LNCaP clone FGC (cell line): ENCODE results near the gene GLIS1.

ENCODE experiments used
- DNase-seq: peaks from one replicate; pipeline ENCODE4 v3.0.0-alpha.2; 2011; ENCODE audit warnings: low read depth
- H3K4me3 ChIP-seq: 2 replicates; pipeline ENCODE4 v1.5.1; 2011; ENCODE audit warnings: mild to moderate bottlenecking, low read depth, low read length, control low read depth
- TF ChIP-seq, protein P1 (sequence below): IDR thresholded peaks from 2 replicates; pipeline ENCODE4 v1.5.1; 2012; ENCODE audit warnings: mild to moderate bottlenecking; ENCODE audit not compliant: control insufficient read depth, insufficient read depth; ENCODE audit errors: extremely low read depth

Gene GLIS1

DNA sequence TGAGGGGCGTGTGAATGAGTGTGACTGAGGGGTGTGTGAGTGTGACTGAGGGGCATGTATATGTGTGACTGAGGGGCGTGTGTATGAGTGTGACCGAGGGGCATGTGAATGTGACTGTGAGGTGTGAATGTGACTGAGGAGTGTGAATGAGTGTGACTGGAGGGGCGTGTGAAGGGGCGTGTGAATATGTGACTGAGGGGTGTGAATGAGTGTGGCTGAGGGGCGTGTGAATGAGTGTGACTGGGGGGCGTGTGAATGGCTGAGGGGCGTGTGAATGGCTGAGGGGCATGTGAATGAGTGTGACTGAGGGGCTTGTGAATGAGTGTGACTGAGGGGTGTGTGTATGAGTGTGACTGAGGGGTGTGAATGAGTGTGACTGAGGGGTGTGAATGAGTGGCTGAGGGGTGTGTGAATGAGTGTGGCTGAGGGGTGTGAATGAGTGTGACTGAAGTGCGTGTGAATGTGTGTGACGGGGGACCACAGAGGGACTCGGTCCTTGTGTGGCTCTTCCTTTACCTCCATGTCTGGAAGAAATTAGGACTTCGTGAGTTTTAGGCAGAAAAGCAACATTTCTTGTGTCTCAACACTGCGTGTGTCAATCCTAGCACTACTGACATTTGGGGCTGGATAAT lies 105.8 kb downstream of the GLIS1 start:
- TF ChIP-seq, protein P1, sequence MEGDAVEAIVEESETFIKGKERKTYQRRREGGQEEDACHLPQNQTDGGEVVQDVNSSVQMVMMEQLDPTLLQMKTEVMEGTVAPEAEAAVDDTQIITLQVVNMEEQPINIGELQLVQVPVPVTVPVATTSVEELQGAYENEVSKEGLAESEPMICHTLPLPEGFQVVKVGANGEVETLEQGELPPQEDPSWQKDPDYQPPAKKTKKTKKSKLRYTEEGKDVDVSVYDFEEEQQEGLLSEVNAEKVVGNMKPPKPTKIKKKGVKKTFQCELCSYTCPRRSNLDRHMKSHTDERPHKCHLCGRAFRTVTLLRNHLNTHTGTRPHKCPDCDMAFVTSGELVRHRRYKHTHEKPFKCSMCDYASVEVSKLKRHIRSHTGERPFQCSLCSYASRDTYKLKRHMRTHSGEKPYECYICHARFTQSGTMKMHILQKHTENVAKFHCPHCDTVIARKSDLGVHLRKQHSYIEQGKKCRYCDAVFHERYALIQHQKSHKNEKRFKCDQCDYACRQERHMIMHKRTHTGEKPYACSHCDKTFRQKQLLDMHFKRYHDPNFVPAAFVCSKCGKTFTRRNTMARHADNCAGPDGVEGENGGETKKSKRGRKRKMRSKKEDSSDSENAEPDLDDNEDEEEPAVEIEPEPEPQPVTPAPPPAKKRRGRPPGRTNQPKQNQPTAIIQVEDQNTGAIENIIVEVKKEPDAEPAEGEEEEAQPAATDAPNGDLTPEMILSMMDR: no peak
- no peak overlapping the region for H3K4me3 ChIP-seq
- no peak for DNase-seq

DNA sequence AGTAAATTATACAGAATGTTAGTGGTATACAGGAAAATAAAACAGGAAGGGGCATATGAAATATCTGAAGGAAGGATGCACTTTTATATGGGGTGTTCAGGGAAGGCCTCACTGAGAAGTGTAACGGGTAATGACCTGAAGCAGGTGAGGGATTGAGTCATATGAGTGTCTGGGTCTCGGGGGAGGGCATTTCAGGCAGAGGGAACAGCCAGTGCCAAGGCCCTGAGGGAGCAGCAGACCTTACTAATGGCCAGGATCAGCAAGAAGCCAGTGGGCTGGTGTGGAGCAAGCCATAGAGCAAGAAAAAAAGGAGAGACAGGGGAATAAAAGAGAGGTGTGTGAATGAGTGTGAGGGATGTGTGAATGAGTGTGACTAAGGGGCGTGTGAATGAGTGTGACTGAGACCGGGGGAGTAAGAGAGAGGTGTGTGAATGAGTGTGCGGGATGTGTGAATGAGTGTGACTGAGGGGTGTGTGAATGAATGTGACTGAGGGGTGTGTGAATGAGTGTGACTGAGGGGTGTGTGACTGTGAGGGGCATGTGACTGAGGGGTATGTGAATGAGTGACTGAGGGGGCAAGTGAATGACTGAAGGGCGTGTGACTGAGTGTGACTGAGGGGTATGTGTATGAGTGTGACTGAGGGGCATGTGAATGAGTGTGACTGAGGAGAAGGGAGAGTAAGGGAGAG lies 107.2 kb downstream of the GLIS1 start:
- no peak overlapping the region for H3K4me3 ChIP-seq
- DNase-seq: no peak
- TF ChIP-seq, protein P1: no peak

DNA sequence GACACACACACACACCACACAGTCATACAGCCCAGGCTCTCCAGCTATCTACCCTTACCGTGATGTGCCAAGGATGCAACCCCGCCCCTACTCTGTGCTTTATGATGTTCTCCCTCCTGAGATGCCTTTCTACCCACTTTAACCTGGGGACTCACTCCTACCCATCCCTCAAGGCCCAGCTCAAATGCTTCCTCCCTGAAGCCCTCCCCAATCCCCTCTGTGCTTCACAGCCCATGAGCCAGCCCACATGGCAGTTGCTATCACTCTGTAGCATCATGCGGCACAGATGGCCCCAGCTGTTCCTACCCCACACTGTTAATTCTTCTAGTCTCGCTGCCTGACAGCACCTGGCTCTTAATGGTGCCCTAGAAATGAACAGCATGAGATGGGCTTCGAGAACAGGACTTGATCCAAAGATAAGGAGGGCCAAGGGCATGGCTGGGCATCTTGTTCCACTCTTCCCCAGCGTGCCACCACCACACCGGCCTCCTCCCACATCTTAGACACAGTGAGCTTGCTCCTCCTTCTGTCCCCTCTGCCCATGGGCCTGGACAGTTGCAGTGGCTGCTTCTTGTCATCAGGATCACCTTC lies 109.8 kb downstream of the GLIS1 start:
- TF ChIP-seq, protein P1: no peak
- H3K4me3 ChIP-seq: no peak overlapping the region
- no peak for DNase-seq

DNA sequence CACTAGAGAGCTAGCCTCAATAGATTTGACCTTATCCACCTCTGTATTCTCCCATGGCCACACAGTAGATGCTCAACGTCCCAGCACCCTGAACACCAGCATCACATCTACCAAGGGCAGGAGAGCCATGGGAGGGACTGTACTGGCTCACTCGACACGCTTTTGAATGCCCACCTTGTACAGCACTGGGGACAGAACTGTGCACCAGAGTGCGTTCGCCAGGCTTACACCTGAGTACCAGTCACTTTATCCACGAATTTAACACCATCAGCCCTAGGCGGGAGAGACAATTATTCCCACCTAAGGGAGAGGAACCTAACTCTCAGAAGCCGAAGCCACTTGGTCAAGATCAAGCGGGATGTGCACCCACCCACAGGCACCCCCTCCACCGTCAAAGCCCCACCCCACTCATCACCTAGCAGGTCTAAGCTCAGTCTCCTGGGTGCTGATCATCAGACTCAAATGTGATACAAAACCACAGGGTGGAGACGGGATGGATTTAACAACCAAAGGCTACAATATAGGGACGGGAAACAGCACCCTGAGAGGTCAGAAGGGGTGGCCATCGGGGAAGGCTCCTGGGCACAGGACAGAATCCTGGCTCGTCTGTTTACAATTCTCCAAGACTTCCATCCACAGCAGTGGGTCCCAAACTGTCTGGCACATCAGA lies 110.5 kb downstream of the GLIS1 start:
- H3K4me3 ChIP-seq: no peak overlapping the region
- TF ChIP-seq, protein P1: no peak

DNA sequence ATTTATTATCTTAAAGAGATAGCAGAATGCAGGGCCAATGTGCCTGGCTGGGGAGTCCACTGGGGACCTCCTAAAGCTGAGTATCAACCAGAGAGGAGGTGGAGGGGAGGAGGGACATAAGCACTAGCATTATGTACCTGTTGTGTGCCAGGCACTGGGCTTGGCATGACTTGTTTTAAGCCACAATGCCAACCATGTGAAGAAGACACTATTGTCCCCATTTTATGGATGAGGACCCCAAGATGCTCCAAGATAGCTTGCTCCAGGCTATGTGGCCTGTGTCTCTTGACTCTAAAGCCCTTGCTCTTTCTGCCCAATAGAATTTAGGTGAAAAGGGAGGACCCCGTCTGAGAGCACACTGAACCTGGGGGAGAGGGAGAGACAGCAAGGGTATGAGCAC lies 111.3 kb downstream of the GLIS1 start:
- no peak for DNase-seq
- no peak overlapping the region for H3K4me3 ChIP-seq
- TF ChIP-seq, protein P1: no peak

More for the DNA sequence above, 110.5 kb downstream of the GLIS1 start:
- no peak for DNase-seq

DNA sequence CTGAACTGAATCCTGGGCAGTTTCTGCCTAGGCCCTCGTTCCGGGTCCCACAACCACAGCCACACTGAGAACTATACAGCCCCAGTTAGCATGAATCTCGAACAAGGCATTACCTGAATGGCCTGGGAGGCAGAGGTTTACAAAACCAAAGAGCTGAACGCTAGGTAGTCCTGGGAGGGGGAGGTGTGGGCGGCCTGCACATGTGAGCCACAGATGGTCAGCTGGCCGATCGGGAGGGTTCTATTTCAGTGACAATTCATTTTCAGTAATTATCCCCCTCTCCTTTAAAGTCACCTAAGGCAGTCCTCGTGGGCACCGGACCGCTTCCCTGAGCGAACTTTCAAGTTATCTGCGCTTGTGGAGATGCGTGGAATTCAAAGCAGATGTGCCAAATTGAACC lies 111.9 kb downstream of the GLIS1 start:
- H3K4me3 ChIP-seq: no peak overlapping the region
- no peak for DNase-seq
- TF ChIP-seq, protein P1: no peak
